IPS-15b (cell line): Measurements from ENCODE around the gene GARNL3.

Experiments
- H3K27me3 ChIP-seq: one replicate; pipeline ENCODE4 v1.6.1; 2013; ENCODE audit warnings: low read length; ENCODE audit not compliant: control insufficient read depth, insufficient read depth
- H3K36me3 ChIP-seq: one replicate; pipeline ENCODE4 v1.6.1; 2013; ENCODE audit warnings: low read length; ENCODE audit not compliant: control insufficient read depth, insufficient read depth
- H3K4me1 ChIP-seq: one replicate; pipeline ENCODE4 v1.6.1; 2013; ENCODE audit warnings: mild to moderate bottlenecking, low read length; ENCODE audit not compliant: control insufficient read depth, insufficient read depth
- H3K4me3 ChIP-seq: one replicate; pipeline ENCODE4 v1.5.1; 2013; ENCODE audit warnings: low read depth, low read length
- H3K9ac ChIP-seq: one replicate; pipeline ENCODE4 v1.6.1; 2013; ENCODE audit warnings: low read depth, mild to moderate bottlenecking, low read length
- H3K9me3 ChIP-seq: one replicate; pipeline ENCODE4 v1.6.1; 2013; ENCODE audit warnings: mild to moderate bottlenecking, low read length; ENCODE audit not compliant: control insufficient read depth, insufficient read depth

GARNL3 gene

DNA sequence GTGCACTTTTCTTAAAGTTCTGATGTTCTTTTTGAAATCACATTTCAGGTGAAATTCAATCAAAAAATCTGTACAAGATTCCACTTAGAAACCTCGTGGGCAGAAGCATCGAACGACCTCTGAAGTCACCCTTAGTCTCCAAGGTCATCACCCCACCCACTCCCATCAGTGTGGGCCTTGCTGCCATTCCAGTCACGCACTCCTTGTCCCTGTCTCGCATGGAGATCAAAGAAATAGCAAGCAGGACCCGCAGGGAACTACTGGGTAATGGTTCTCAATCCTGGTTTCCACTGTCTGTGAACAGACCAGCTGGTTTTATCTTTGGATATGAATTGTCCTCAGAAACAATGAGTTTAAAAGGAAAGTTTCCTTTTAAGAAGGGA, 124.3 kb downstream of the GARNL3 start:
- Histone ChIP-seq H3K27me3 (no peaks in the 10 kb centered on the region), H3K36me3 (no peaks in the 10 kb centered on the region), H3K4me1 (peaks cover 3% of the 10 kb centered on the region), H3K9me3 (no peaks in the 10 kb centered on the region), H3K4me3 (no peak overlapping the region), H3K9ac (no peak overlapping the region)

DNA sequence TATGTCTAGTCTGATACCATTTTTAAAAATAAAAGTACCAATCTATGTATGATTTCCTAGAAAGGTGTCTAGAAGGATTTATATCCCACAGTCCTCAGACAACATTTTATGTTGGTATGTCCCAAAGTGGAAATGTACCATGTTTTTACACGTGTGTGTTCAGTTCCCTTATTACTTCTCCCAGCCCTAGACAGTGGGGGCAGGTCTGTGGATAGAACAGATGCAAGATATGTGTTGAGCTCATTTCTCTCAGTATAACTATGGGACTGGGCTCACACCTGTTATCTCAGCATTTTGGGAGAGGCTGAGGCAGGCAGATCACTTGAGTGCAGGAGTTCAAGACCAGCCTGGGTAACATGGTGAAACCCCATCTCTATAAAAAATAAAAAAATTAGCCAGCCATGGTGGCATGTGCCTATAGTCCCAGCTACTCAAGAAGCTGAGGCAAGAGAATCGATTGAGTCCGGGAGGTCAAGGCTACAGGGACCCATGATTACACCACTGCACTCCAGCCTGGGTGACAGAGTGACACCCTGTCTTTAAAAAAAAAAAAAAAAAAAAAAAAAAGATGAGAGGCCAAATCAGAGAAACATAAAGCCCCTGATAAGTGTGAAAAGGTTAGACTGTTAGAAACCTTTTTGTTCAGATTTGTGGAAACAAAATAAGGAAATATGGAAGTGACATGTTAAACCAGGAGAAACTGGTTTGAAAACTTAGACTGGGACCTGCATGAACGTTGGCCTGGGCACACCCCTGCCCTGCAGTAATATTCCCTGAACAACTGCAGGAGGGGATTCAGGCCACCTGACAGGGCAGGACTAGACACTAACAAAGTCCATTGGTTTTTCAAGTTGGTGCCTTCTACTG, 125.0 kb downstream of the GARNL3 start:
- H3K4me3 ChIP-seq, result no peak overlapping the region
- no peak overlapping the region for H3K9ac ChIP-seq
- H3K9me3 ChIP-seq, result no peaks in the 10 kb centered on the region
- peaks cover 3% of the 10 kb centered on the region for H3K4me1 ChIP-seq
- H3K36me3 ChIP-seq, result no peaks in the 10 kb centered on the region
- no peaks in the 10 kb centered on the region for H3K27me3 ChIP-seq

DNA sequence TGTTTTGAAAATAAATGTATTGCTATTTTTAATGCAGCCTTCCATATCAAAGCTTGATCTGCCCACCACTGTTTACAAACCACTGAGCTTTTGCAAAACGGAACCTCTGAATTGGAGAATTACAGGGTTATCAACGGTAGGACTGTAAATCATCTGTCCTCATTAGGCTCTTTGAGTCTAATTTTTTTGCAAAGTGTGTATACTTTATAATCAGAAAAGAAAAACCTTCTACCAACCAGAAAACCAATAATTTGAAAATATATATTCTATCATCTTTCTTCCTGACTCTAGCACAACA, 125.6 kb downstream of the GARNL3 start:
- H3K4me3 ChIP-seq, result no peak overlapping the region
- H3K9me3 ChIP-seq, result no peaks in the 10 kb centered on the region
- no peak overlapping the region for H3K9ac ChIP-seq
- H3K4me1 ChIP-seq, result peaks cover 3% of the 10 kb centered on the region
- H3K27me3 ChIP-seq, result peaks cover 3% of the 10 kb centered on the region
- H3K36me3 ChIP-seq, result no peaks in the 10 kb centered on the region

DNA sequence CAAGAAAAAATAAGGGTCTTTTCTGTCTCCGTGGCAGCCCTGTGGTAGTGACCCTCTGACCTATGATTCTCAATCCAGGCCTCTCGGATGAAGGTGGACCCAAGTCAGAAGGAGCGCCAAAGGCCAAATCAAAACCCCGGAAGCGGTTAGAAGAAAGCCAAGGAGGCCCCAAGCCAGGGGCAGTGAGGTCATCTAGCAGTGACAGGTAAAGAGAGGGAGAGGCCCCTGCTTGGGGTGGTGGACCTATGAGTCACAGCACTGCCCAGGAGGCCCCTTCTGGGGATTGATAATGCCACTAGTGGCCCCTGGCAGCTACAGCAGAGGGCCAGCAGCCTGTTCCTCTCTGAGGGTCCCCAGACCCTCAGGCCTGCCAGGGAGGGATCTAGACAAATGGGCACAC, 126.0 kb downstream of the GARNL3 start:
- Histone ChIP-seq H3K9ac (no peak overlapping the region), H3K4me1 (peaks cover 3% of the 10 kb centered on the region), H3K36me3 (no peaks in the 10 kb centered on the region), H3K4me3 (no peak overlapping the region), H3K27me3 (peaks cover 7% of the 10 kb centered on the region), H3K9me3 (no peaks in the 10 kb centered on the region)

GRCh38 chr9:127392166-127392565, 127.6 kb downstream of the GARNL3 start:
- Histone ChIP-seq H3K4me3 (no peak overlapping the region), H3K27me3 (peaks cover 12% of the 10 kb centered on the region), H3K4me1 (peaks cover 7% of the 10 kb centered on the region), H3K36me3 (no peaks in the 10 kb centered on the region), H3K9me3 (no peaks in the 10 kb centered on the region), H3K9ac (no peak overlapping the region)

DNA sequence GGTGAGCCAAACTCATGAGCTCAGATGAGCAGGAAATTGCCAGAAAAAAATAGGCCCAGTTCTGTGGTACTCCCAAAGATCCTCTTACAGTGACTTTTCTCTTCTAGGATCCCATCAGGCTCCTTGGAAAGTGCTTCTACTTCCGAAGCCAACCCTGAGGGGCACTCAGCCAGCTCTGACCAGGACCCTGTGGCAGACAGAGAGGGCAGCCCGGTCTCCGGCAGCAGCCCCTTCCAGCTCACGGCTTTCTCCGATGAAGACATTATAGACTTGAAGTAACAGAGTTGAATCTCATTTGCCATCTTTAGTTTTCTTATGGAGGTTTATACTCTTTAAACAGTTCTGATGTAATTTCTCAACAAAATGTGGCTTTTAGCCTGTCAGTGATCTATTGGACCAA, 128.4 kb downstream of the GARNL3 start:
- H3K4me1 ChIP-seq, result peaks cover 7% of the 10 kb centered on the region
- peaks cover 12% of the 10 kb centered on the region for H3K27me3 ChIP-seq
- no peaks in the 10 kb centered on the region for H3K36me3 ChIP-seq
- H3K9me3 ChIP-seq, result no peaks in the 10 kb centered on the region
- no peak overlapping the region for H3K4me3 ChIP-seq
- H3K9ac ChIP-seq, result no peak overlapping the region

GRCh38 chr9:127393645-127394044, 129.1 kb downstream of the GARNL3 start:
- H3K36me3 ChIP-seq, result no peaks in the 10 kb centered on the region
- peaks cover 4% of the 10 kb centered on the region for H3K4me1 ChIP-seq

DNA sequence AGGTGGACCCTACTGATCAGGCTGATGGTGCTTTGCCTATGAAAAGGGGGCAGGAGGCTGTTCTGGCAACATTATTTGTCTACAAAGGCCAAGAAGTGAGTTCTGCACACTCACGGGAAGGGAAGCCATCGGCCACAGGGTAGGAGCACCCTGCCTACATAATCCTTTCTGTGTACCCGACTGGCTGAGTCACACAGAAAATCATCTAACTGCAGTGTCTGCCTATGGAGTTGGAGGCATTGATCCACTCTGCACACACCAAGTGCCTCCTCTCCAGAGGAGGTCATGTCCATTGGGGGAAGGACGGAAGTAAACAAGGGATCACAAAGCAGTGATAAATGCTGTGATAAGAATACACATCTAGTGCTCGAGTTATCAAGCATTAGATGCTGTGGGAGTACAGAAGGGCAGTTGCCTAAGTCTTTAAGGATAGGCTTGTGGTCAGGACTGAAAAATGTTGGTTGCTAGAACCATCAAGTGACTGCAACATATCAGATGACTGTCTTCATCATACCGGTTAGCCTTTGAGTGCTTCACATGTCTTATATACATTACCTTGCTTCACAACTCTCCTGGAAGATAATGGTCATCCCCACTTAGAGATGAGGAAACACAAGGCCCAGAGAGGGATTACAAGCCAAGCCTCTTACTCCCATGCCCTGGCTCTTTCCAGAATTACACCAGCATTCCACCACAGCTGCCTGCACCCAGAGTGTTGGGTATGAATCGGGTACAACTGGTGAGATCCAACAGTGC, 131.1 kb downstream of the GARNL3 start:
- H3K4me1 ChIP-seq, result peaks cover 4% of the 10 kb centered on the region
- H3K4me3 ChIP-seq, result peak overlapping the region; percentile 76
- no peak overlapping the region for H3K9ac ChIP-seq

More at GRCh38 chr9:127393645-127394044, 129.1 kb downstream of the GARNL3 start:
- Histone ChIP-seq H3K27me3 (peaks cover 12% of the 10 kb centered on the region), H3K9ac (no peak overlapping the region), H3K9me3 (no peaks in the 10 kb centered on the region), H3K4me3 (no peak overlapping the region)

DNA sequence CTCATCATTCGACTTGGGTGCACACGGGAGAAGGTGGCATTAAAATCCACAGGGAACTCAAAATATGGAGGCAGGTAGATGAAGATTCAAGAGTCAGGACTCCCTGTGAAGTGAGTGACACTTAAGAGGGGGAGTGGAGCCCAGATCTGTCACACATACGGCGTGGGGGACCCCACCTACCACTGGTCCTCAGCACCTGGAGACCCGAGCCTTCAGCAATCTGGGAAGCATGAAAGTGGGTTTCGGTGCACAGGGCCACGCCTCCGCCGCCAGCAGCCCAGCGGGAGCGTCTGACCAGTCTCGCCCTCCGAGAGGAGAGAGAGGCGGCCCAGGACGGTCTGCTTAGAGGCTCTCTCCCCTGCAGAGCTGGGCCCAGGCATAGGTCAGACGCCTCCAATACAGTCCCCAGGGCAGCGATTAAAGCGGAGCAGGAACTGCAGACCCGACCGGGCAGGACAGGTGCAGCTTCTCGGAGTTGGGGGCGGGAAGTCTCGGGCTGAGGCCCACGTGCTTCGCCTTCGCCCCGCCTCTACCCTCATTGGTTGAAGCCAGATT, 131.8 kb downstream of the GARNL3 start:
- peaks cover 3% of the 10 kb centered on the region for H3K36me3 ChIP-seq
- peak overlapping the region; percentile 76 for H3K4me3 ChIP-seq
- peaks cover 4% of the 10 kb centered on the region for H3K4me1 ChIP-seq
- peaks cover 12% of the 10 kb centered on the region for H3K27me3 ChIP-seq
- no peak overlapping the region for H3K9ac ChIP-seq
- H3K9me3 ChIP-seq, result no peaks in the 10 kb centered on the region

More for the DNA sequence above, 131.1 kb downstream of the GARNL3 start:
- Histone ChIP-seq H3K9me3 (no peaks in the 10 kb centered on the region), H3K27me3 (peaks cover 12% of the 10 kb centered on the region), H3K36me3 (peaks cover 3% of the 10 kb centered on the region)

- Histone ChIP-seq H3K4me3 (peak within 1 kb of the TSS; percentile 76), H3K36me3 (peaks cover 3% of the 10 kb centered on the region), H3K4me1 (peaks cover 4% of the 10 kb centered on the region), H3K9me3 (no peaks in the 10 kb centered on the region), H3K27me3 (peaks cover 12% of the 10 kb centered on the region), H3K9ac (peak within 1 kb of the TSS; percentile 60)
Measured at GRCh38 chr9:127396808-127397645, 132.5 kb downstream of the GARNL3 start, which contains the start of gene SLC2A8. TSS of gene SLC2A8 (plus strand) at chr9:127397169. CDS start at chr9:127397231, 62 bp downstream.

GRCh38 chr9:127397646-127398274, 133.2 kb downstream of the GARNL3 start:
- Histone ChIP-seq H3K4me3 (peak overlapping the region; percentile 72), H3K36me3 (peaks cover 3% of the 10 kb centered on the region)

More at GRCh38 chr9:127397646-127398274, 133.2 kb downstream of the GARNL3 start:
- Histone ChIP-seq H3K27me3 (peaks cover 12% of the 10 kb centered on the region), H3K4me1 (peaks cover 4% of the 10 kb centered on the region), H3K9ac (peak overlapping the region; percentile 60), H3K9me3 (no peaks in the 10 kb centered on the region)
